Breast epithelium (tissue), 4 donors: Measurements from ENCODE around the gene SLC7A7. TPM values are rescaled to one million over a fixed set of nuclear protein-coding genes. Genes with fewer than 3 reads are reported as not detected.
"Not testable (repeated sequence)": the region's sequence is repeated elsewhere in the genome, so short reads cannot be mapped to it uniquely, and the experiment has no call there.

Experiments
- DNase-seq, 2 donors: peaks; one replicate each; pipeline ENCODE4 v3.0.0-alpha.2; 2019; ENCODE audit warnings: low spot score in 2 of 2
- H3K27ac ChIP-seq, 2 donors: fragments of 200-600 bp; sonication (generic) in 1 of 2; one replicate each; pipeline ENCODE4 v1.5.1; 2016 to 2019; ENCODE audit warnings: mild to moderate bottlenecking in 1 of 2
- H3K27me3 ChIP-seq, 2 donors: fragments of 200-600 bp; sonication (generic) in 1 of 2; one replicate each; pipeline versions ENCODE4 v1.5.1 to v1.6.0; 2017 to 2019; ENCODE audit warnings: control low read depth in 1 of 2, mild to moderate bottlenecking in 1 of 2
- H3K36me3 ChIP-seq: fragments of 200-600 bp; one replicate; pipeline ENCODE4 v1.5.1; 2019
- H3K4me1 ChIP-seq, 2 donors: fragments of 200-600 bp; sonication (generic); one replicate each; pipeline ENCODE4 v1.5.1; 2016 to 2019; ENCODE audit warnings: control low read depth in 1 of 2
- H3K4me3 ChIP-seq, 3 donors: fragments of 200-600 bp; sonication (generic); 1 replicate in 2 of 3; 2 replicates in 1 of 3; pipeline ENCODE4 v1.5.1; 2016 to 2019; ENCODE audit warnings: mild to moderate bottlenecking in 3 of 3, moderate library complexity in 2 of 3
- H3K9me3 ChIP-seq, 2 donors: fragments of 200-600 bp; sonication (generic) in 1 of 2; one replicate each; pipeline ENCODE4 v1.5.1; 2016 to 2019; ENCODE audit warnings: control low read depth in 1 of 2
- CTCF ChIP-seq, 3 donors: fragments of 450-650 bp; IDR thresholded peaks; one replicate each; pipeline ENCODE4 v1.5.1; 2016 to 2017; ENCODE audit warnings: antibody characterized with exemption in 3 of 3, mild to moderate bottlenecking in 3 of 3, moderate library complexity in 3 of 3
- POLR2A ChIP-seq: fragments of 450-650 bp; IDR thresholded peaks from one replicate; pipeline ENCODE4 v1.6.1; 2016; ENCODE audit warnings: antibody characterized with exemption, mild to moderate bottlenecking, moderate library complexity
- POLR2AphosphoS5 ChIP-seq, 3 donors: sonication (generic); formaldehyde crosslinking; IDR thresholded peaks; one replicate each; pipeline ENCODE4 v1.6.1; 2017; ENCODE audit warnings: antibody characterized with exemption in 3 of 3
- intact Hi-C: fragments of 100-400 bp; cut with DNase I; formaldehyde crosslinking; loops from one replicate; pipeline ENCODE4 v1.15.1; 2023; ENCODE audit warnings: low total_unique reads
- total RNA-seq, 3 donors: library from RNA; depleted of rRNA; stranded (reverse); fragments of >200 nt; gene quantifications; one replicate each; pipeline ENCODE4 v1.1.0, GENCODE V29; 2016

The SLC7A7 gene
- total RNA-seq, 3 donors from 2014 or later = 17.4 to 46.4 (median 27.2) TPM

GRCh38 chr14:22786685-22787084, 28.6 kb downstream of the SLC7A7 start:
- Histone ChIP-seq H3K4me1 (no peaks in the 10 kb centered on the region), H3K27me3 (no peaks in the 10 kb centered on the region)

GRCh38 chr14:22781301-22781991, 33.8 kb downstream of the SLC7A7 start:
- Histone ChIP-seq H3K36me3 (no peaks in the 10 kb centered on the region), H3K4me3 (no peak overlapping the region), H3K4me1 (no peaks in the 10 kb centered on the region), H3K27me3 (no peaks in the 10 kb centered on the region), H3K9me3 (no peaks in the 10 kb centered on the region), H3K27ac (no peak overlapping the region)
- TF ChIP-seq POLR2AphosphoS5 (IDR thresholded peaks at IDR 0.05) = no peak
- TF ChIP-seq POLR2A = no peak
- no peak for TF ChIP-seq CTCF (IDR thresholded peaks at IDR 0.05)
- no peak for DNase-seq
- intact Hi-C loops = no loop called here

More at GRCh38 chr14:22786685-22787084, 28.6 kb downstream of the SLC7A7 start:
- no peak overlapping the region for H3K4me3 ChIP-seq
- H3K9me3 ChIP-seq = no peaks in the 10 kb centered on the region
- no peaks in the 10 kb centered on the region for H3K36me3 ChIP-seq
- no peak overlapping the region for H3K27ac ChIP-seq
- intact Hi-C loops = no loop called here
- TF ChIP-seq POLR2A (no peak), POLR2AphosphoS5 (IDR thresholded peaks at IDR 0.05) (no peak), CTCF (IDR thresholded peaks at IDR 0.05) (no peak)
- no peak for DNase-seq

GRCh38 chr14:22780941-22781300, 34.3 kb downstream of the SLC7A7 start:
- TF ChIP-seq POLR2A (no peak), POLR2AphosphoS5 (IDR thresholded peaks at IDR 0.05) (no peak), CTCF (IDR thresholded peaks at IDR 0.05) (no peak)
- Histone ChIP-seq H3K36me3 (no peaks in the 10 kb centered on the region), H3K27ac (no peak overlapping the region), H3K27me3 (no peaks in the 10 kb centered on the region), H3K4me1 (no peaks in the 10 kb centered on the region), H3K9me3 (no peaks in the 10 kb centered on the region), H3K4me3 (no peak overlapping the region)
- DNase-seq = no peak
- intact Hi-C loops = no loop called here

- H3K27ac ChIP-seq = no peak overlapping the region
- TF ChIP-seq POLR2A = no peak
- DNase-seq = no peak
These were observed 35.0 kb downstream of the SLC7A7 start for GRCh38 chr14:22780105-22780679.

GRCh38 chr14:22778084-22778483, 37.2 kb downstream of the SLC7A7 start:
- TF ChIP-seq POLR2A = no peak
- TF ChIP-seq POLR2AphosphoS5 (IDR thresholded peaks at IDR 0.05) = no peak
- TF ChIP-seq CTCF (IDR thresholded peaks at IDR 0.05) = no peak
- DNase-seq = no peak
- Histone ChIP-seq H3K27me3 (no peaks in the 10 kb centered on the region), H3K27ac (no peak overlapping the region), H3K4me1 (no peaks in the 10 kb centered on the region), H3K36me3 (no peaks in the 10 kb centered on the region), H3K4me3 (no peak overlapping the region), H3K9me3 (no peaks in the 10 kb centered on the region)
- intact Hi-C loops = no loop called here

More at GRCh38 chr14:22780105-22780679, 35.0 kb downstream of the SLC7A7 start:
- H3K9me3 ChIP-seq = no peaks in the 10 kb centered on the region
- intact Hi-C loops = no loop called here
- H3K4me3 ChIP-seq = no peak overlapping the region
- H3K36me3 ChIP-seq = no peaks in the 10 kb centered on the region
- no peaks in the 10 kb centered on the region for H3K4me1 ChIP-seq
- H3K27me3 ChIP-seq = no peaks in the 10 kb centered on the region

GRCh38 chr14:22776849-22777248, 38.4 kb downstream of the SLC7A7 start:
- H3K9me3 ChIP-seq, H3K4me1 ChIP-seq, intact Hi-C loops, H3K4me3 ChIP-seq, H3K36me3 ChIP-seq, H3K27me3 ChIP-seq, DNase-seq, H3K27ac ChIP-seq: not testable (repeated sequence)
